ENCODE results near the gene SLC19A1.
"Not testable (repeated sequence)": the region's sequence is repeated elsewhere in the genome, so short reads cannot be mapped to it uniquely, and the experiment has no call there.

Gene SLC19A1

DNA sequence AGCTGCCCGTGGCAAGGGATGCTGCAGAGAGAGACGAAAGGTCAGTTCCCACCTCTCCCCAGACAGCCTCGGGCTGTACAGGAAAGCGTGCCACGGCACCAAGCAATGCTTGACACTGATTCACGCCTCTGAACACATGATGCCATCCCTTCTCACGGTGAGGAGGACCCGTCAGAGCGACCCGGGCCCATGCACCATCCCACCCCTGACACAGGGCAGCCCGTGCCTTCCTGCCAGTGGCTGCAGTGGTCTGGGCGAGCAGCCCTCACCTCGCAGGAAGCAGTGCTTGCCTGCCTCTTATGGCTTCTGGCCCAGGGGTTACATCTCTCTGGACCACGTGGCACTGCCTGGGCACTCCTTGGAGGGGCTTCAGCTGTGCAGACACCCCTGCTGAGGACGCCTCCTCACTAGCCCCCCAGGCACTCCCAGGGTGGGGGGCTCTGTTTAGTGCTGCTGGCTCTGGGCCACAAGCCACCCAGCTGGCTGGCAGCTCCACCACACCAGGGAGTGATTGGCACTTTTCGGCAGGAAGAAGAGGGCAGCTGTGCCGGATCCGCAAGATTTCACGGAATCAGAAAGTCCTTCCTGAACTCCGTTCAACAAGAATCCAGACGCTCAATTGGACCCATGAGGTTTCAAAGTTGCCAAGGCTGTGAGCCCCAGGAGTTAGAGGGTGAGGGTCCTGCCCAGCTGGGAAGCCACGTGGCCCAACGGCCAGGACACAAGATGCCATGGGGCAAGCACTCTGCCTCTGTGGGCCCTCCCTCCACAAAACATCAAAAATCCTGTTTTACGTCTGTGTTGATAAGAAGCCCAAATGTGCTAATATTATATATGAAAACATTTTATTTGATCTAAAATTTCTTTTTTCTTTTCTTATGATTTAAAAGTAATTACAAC, 34.8 kb upstream of the SLC19A1 start:
- DNase-seq (ENCODE audit: low spot score): no peak

DNA sequence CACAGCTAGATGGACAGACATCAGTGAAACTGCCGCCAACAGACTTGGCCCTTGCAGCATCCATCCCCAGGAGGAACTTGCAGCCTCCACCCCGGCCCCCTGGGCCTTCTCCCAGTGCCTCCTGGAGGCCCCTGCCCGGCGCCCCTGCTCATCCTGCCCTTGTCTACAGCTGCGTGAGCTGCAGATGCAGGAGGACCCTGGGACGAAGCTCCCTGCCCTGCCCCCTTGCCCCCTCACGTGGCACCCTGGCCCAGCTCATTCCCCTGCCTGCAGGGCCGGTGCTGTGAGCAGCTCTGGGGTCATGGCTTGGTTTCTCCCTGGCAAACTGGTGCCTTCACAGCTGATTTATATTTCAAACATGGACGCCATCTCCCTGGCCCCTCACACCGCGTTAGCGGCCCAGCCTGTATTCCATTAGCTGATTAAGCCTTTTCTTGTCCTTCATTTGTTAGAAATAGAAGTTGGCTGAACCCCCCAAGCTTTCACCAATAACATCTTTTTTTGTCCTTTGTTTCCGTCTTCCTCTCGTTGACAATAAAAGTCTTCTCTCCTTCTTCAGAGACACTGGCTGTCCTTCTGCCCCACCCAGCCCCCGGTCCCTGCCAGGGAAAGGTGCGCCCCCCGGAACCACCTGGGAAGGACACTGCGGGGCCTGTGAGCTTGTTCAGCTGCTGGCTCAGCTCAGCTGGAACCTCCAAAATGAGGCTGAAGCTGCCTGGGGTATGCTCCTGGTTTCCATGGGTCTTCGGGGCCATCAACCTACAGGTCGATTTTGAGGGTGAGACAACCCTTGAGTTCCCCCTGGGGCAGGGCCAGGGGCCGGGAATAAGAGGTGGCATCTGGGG, 34.0 kb upstream of the SLC19A1 start:
- DNase-seq (ENCODE audit: low spot score): no peak

DNA sequence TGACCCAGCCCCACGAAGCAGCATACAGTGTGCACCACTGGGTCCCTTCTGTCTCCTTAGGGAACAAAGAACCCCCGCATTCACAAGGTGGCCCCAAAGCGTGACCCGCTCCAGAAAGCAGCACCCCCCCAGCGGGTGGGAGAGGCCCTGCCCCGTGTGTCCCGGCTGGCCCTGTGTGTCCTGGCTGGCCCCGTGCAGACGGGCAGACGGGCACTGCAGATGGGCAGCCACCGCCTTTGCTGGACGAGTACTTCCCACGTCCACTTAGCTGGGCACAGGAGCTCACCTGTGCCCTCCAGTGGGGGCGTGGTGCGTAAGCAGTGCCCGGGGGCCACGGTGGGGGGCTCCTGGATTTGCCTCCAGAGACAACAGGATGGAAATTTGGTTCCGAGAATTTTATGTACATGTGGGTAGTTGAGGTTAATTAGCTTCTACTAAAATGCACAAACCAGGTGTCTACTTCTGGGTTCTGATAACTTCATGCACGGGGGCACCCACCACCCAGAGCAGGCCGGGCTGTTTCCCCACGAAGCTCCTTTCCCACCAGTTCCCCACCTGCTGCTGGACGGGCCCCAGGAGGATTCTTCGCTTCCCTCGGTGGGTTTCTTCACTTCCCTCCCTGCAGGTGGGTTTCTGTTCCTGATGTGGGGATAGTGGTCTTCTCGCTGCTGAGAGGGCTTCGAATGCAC, 33.2 kb upstream of the SLC19A1 start:
- no peak for DNase-seq (ENCODE audit: low spot score)

DNA sequence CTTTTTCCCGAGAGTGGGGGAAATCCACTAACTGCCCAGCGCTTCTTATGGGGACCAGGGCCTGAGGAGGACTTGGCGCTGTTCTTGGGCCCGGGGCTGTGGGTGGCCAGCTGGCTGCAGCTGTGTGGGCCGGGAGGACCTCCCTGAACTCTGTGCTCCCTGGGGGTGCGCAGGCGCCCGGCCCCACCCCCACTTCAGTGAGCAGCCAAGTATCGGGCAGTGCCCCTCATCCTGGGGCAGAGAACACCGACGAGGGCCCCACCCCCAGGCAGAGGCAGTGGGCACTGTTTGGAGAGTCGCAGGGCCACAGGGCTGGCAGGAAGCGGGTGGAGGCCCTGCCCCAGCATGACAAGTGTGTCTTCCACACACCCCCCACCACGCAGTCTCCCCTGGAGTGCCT, 32.5 kb upstream of the SLC19A1 start:
- no peak for DNase-seq (ENCODE audit: low spot score)

DNA sequence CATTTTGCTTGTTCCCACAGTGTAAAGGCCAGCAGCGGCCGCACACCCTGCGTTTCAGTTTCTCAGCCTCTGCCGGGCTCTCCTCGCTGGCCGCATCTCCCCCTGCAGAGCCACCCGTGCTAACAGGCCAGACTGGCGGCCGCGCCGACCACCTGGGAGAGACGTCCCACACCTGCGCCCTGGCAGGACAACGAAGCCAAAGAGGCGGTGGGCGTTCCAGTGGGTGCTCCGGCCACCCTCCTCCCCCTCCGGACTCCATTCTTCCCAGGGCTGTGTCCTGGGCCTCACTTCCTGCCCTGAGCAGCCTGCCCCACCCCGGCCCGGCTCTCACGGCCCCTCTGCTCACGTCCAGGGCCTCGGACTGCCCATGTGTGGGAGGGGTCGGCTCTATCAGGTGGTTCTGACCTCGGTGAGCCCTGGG, 31.9 kb upstream of the SLC19A1 start:
- no peak for DNase-seq (ENCODE audit: low spot score)

DNA sequence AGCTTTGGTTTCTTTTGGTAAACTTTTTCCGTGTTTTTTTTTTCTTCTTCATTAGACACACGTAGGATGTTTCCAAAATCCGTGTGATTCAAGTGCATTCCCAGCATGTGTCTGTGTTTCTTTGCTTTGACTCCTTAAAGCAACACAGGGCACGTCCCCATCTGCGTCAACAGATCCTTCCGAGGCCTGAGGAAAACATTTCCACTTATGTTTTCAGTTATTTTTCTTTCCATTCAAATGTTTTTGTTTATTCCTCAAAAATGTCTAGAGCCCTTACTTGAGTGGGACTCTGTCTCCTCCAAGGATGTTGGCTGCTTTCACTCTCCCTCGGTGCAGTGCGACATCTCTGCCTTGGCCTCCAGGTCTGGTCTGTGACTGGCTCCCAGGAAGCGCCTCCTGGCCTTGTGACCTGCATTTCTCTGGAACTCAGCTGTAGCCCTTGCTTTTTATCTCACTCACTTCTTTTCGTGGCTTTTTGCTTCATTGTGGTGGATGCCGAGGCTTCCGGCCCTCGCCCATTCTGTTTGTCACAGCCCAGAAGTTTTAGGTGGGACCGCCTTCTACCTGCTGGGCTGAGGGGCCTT, 31.3 kb upstream of the SLC19A1 start:
- no peak for DNase-seq (ENCODE audit: low spot score)

DNA sequence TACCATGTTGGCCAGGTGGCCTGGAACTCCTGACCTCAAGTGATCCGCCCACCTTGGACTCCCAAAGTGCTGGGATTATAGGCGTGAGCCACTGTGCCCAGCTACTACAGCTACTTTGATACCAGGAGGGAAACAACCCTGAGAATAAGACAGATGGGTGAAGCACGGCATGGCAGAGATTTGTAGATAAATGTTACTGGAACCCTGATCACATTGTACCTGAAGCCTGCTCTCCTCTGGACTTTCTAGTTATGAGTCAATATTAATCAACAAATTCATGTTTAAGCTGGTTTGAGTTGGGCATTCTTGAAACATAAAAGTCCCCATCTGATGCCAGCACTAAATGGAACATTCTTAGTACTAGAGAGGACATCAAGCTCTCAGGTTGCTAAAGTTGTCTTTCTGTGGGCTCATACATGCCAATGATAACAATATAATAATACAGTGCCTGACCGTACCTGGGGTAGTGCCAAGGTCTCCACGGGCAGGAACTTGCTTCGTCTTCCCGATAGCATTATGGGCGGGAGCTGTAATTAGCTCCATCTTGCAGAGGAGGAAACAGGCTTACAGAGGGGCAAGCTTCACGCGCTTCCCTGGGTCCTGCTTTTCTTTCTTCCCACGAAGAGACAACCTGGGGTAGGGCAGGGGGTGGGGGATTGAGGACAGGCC, 30.7 kb upstream of the SLC19A1 start:
- DNase-seq (ENCODE audit: low spot score): no peak

DNA sequence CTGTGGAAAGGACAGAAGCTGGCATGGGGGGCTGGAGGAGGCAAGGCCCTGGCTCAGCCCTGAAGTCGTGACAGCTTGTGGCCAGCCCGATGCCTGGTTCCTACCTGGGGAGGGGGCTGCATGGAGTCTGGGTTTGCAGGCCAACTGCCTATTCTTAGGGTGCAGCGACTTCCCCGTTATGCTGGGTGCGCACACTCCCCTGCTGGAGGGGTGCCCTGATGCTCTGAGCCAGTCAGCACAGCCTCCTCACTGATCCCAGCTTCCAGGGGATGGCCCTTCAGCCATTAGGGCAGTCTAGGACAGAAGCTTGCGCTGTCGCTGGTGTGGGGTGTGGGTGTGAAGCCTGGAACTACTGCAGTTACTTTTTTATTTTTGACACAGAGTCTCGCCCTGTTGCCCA, 30.0 kb upstream of the SLC19A1 start:
- DNase-seq (ENCODE audit: low spot score): no peak

DNA sequence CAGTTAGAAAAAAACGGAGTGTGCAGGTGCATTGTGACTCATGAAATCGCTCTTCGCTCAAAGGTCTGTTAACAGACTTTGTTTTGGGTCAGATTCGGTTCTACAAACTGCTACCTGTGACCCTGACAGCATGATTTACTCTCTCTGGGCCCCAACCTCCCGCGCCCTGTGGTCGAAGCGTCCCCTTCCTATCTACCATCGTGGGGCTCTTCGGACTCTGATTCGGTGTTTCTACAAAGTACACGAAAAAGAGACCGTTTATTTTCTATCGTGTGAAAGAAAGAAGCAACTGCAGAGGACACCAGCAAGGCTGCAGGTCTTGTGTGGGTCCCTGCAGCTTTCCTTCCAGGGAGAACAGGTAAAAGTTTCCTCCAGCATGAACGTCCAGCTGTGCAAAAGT, 29.4 kb upstream of the SLC19A1 start:
- DNase-seq (ENCODE audit: low spot score): no peak

DNA sequence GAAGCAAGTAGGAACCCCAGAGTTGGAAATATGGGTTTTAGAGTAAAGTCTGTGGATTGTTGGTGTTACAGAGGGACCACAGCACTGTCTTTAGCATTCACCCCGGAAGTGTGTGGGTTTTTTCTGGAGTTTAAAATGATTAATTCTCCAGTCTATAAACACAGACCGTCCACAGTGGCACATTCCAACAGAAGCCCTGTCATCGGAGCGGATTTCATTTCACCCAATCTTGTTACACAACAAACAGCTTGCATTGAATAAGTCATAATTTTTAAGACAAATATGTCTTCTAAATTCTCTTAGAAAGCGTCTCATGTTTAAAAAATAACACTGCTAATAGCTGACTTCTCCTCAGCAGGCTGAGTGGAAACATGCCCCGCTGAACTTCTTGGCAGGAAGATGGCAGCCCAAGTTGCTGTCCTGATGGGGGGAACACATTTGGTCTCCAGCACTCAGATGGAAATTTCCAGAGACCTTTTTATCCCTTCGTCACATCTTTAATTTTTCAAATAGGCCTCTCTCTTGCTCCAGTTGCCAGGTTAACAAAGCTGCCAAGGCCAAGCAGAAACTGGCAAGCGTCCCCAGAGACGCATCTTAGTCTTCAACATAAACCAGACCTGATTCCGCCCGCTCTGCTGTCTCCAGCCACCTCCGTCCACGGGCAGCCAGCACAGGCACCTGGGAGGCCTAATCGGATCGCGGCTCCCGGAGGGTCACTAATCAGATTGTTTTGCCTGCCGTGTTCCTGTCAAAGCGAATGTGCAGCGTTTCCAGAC, 28.8 kb upstream of the SLC19A1 start:
- DNase-seq (ENCODE audit: low spot score): no peak

DNA sequence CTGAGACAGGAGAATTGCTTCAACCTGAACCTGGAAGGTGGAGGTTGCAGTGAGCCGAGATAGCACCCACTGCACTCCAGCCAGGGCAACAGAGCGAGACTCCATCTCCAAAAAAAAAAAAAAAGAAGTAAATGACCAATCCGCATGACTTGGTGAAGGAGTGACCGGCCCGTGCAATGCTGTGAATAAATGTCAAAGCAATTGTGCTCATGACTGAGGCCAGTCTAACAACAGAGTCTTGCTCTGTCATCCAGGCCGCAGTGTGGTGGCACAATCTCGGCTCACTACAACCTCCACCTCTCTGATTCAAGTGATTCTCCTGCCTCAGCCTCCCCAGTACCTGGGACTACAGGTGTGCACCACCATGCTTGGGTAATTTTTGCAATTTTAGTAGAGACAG, 27.8 kb upstream of the SLC19A1 start:
- no peak for DNase-seq (ENCODE audit: low spot score)

DNA sequence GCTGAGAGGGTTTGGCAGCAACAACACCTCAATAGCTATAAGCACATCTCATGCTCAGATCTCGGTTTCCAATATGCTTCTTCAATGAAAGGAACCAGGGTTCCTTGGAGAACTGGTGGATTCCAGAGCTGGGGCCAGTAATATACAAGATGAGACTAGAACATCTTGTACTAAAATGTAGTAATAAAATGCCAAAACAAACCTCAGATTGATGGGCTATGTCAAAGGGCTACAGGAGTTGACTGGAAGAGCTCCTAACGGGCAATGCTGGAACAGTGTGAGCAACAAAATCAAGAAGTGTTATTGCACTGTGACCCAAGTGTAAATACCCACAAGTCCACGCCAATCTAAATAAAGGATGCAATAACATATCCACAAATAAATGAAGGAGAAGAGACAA, 26.1 kb upstream of the SLC19A1 start:
- no peak for DNase-seq (ENCODE audit: low spot score)

DNA sequence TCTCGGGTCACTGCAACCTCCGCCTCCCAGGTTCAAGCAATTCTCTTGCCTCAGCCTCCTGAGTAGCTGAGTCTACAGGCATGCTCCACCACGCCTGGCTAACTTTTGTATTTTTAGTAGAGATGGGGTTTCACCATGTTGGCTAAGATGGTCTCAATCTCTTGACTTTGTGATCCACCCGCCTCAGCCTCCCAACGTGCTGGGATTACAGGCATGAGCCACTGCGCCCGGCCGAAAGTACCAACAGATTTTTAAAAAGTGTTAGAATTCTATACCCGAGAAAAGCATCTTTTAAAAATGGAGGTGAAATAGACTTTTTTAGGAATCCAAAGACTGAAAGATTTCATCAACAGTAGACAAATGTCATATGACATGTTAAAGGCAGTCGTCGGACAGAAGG, 21.9 kb upstream of the SLC19A1 start:
- DNase-seq (ENCODE audit: low spot score): not testable (repeated sequence)

DNA sequence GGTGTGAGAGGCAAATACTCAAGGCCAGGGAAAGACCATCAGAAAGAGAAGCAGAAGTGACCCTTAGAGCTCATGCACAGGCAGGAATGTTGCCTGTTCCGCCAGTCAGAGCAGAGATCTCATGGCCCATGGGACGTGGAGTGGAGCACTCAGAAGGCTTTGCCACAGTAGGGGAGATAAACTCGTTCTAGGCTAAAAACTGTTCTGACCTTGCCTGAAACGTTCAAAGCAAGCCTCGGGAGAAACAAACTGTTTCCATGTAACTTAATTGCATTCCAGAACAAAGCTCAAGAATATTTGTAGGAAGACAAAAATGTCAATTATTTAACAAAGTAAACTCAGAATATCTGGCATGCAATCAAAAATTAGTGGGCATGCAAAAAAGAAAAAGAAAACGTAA, 20.7 kb upstream of the SLC19A1 start:
- DNase-seq (ENCODE audit: low spot score): no peak

DNA sequence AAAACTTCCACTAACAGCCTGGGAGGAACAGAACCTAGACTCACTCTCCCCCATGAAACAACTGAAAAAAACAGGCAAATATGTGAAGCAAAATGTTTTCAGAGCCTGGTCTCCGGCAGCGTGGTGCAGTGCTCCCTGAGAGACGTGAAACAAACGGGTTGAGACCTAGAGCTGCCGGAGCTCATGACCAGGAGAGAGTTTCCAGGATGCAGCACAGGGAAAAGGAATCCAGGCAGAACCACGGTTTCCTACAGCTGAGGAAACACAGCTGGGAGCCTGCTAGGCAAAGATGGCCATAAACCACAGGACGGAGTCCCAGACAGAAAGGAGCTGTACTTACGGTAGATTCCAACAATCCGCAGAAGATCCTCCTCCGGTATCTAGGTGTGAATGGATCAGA, 20.2 kb upstream of the SLC19A1 start:
- no peak for DNase-seq (ENCODE audit: low spot score)

DNA sequence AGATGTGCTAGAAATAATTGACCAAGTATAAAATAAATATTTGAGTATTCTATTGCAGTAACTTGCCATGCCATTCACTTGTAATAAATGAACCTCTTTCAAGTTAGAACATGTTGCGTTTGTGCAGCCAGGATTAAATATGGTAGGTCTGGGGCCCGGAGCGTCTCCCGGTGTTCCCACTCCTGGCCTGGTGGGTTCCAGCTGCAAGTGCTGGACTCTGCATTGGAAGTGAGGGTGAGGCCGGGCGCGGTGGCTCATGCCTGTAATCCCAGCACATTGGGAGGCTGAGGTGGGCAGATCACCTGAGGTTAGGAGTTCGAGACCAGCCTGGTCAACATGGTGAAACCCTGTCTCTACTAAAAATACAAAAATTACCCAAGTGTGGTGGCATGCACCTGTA, 19.0 kb upstream of the SLC19A1 start:
- not testable (repeated sequence) for DNase-seq (ENCODE audit: low spot score)

DNA sequence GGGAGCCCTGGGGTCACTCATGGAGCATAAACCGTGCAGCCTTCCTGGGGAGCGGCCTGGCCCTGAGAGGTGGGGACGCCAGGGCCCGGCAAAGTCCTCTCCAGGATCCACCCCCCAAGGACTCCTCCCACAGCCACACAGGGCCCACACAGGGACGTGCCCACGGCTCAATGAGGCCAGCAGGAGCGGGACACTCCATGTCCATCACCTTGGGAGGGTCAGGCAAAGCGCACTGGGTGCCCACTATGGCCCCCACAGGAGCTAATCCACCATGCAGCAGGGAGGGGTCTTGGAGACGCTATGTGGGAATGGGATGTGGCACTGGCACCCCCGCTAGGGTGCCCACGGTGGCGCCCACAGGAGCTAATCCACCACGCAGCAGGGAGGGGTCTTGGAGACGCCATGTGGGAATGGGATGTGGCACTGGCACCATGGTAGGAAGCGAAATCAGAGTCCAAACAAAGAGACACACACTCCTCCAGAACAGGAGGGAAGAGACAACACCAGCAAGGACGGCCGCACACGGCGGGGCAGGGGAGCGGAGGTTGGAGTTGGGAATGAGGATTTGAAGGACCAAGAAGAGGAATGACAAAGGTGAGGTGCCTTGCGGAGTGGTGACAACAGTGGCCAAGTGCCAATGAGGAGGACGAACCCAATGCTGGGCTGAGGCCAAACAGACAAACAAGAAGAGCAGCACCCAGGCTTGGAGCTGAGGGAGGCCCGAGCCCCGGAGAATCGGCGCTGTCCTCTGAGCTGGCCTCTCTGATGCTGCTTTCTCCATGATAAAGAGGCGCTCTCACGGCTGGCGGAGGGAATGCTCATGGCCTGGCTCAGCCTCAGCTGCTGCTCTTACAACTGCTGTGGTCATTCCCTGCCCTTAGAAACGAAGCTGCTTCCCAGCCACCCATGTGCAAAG, 18.1 kb upstream of the SLC19A1 start:
- no peak for DNase-seq (ENCODE audit: low spot score)

DNA sequence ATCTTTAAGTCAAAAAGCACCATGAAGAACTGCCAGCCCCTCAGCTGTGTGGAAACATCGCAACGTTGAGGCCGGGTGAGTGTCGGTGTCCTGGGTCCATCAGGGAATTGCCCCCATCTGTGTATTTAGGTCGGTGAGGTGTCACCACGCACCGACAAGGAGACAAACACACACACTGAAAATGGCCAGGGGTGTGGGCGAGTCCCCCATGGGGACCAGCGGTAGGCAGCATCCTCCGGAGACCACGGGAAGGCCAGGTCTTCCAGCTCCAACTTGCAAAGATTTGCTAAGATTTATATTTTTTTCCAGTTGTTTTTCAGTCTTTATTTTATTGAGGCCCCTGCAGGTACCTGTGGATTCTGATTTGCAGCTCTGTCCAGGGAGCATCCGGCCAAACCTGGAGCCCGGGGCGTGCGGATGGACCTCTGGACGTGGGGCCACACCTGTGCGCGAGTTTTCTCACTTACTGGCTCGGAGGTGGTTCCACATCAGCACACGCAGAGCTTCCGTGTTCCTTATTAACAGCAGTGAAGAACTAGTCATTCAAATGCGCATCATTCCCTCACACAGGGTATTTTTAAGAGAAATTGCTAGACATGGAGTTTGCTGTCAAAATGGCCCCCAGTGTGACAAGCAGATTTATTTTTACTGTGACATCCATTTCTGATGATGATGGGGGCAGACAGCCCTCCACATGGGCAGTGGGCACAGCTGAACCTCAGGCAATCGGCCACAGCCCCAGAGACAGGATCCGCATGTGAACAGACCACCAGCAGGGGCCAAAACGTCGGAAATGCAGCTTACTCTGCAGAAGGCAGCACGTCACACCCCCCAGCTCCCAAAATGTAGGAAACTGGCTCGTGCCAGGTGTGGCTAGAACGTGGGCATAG, 17.2 kb upstream of the SLC19A1 start:
- no peak for DNase-seq (ENCODE audit: low spot score)
